ENCODE measurements around the gene PTPRM.

Gene PTPRM

DNA sequence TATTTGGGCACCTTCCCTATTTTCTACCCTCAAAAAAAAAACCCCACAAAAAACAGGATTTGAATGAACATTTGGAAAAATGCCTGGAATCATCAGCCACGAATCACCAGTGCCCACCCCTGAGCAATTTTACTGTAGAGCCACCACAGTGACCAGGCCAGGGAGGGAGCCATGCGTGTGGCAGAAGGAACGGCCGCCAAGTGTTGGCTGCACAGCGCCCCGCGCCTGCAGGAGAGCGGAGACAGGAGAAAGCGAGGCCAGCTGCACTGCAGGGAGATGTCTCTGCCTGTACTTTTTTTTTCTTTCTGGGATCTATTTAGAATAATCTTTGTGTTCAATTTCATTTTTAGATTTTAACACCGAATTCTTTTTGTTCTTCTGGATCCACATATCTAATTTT lies 772.8 kb downstream of the PTPRM start:
- H3K4me3 ChIP-seq (ENCODE audit: insufficient read depth, low read length, poor library complexity, severe bottlenecking): no peak overlapping the region
- no peaks in the 10 kb centered on the region for H3F3A ChIP-seq (ENCODE audit: insufficient read depth)
- no peak overlapping the region for H3K4me2 ChIP-seq (ENCODE audit: low read depth, low read length, poor library complexity, severe bottlenecking)

DNA sequence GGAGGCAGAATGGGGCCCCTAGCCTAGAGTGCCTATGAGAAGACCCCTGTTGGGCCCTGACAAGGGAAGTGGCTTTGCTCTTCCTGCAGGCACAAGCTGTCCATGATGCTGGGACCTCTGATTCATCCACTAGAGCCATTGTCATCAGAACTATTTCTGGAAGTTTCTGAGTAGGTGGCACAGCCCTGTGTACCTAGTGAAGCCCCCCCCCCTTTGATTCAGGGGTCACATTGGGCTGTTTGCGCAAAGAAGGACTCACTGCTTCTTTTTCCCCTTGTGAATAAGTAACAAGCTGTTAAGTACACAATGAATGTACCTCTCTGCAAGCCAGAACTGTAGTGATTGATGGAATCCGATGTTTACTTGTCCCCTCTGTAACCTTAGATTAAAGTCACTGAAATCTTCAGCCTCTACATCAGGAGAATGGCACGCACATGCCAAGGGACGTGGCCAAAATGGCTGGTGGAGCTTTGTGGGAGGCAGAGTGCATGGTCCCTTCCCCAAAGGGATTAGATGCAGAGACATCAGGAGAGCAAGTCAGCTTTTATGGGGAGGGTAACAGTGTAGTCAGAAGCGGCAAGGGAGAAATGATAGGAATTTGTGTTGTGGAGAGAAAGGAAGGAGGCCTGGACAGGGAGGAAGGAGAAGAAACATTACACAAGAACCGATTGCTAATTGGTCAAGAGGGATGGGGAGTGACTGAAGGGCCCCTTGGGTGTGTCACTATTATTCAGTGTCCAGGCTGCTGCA lies 774.5 kb downstream of the PTPRM start:
- no peaks in the 10 kb centered on the region for H3K36me3 ChIP-seq (ENCODE audit: low read length)
- H3F3A ChIP-seq (ENCODE audit: insufficient read depth): no peaks in the 10 kb centered on the region
- H3K27ac ChIP-seq (ENCODE audit: low read depth, low read length): no peak overlapping the region
- TF ChIP-seq EZH2phosphoT487 (conservative IDR thresholded peaks at IDR 0.05; ENCODE audit: low read length): no peak
- TF ChIP-seq, protein P1, sequence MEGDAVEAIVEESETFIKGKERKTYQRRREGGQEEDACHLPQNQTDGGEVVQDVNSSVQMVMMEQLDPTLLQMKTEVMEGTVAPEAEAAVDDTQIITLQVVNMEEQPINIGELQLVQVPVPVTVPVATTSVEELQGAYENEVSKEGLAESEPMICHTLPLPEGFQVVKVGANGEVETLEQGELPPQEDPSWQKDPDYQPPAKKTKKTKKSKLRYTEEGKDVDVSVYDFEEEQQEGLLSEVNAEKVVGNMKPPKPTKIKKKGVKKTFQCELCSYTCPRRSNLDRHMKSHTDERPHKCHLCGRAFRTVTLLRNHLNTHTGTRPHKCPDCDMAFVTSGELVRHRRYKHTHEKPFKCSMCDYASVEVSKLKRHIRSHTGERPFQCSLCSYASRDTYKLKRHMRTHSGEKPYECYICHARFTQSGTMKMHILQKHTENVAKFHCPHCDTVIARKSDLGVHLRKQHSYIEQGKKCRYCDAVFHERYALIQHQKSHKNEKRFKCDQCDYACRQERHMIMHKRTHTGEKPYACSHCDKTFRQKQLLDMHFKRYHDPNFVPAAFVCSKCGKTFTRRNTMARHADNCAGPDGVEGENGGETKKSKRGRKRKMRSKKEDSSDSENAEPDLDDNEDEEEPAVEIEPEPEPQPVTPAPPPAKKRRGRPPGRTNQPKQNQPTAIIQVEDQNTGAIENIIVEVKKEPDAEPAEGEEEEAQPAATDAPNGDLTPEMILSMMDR (IDR thresholded peaks at IDR 0.05; ENCODE audit: insufficient read depth, low read length, poor library complexity, severe bottlenecking): no peak
- H3K27me3 ChIP-seq (ENCODE audit: low read length): no peaks in the 10 kb centered on the region
- no peaks in the 10 kb centered on the region for H3K9me3 ChIP-seq (ENCODE audit: insufficient read depth, low read length)
- no peaks in the 10 kb centered on the region for H3K79me2 ChIP-seq (ENCODE audit: insufficient read depth, low read length)
- no peak overlapping the region for H3K4me2 ChIP-seq (ENCODE audit: low read depth, low read length, poor library complexity, severe bottlenecking)
- no peaks in the 10 kb centered on the region for H3K9me2 ChIP-seq (replicated peaks; ENCODE audit: insufficient read depth, low read length)
- no peak overlapping the region for H3K4me3 ChIP-seq (ENCODE audit: insufficient read depth, low read length, poor library complexity, severe bottlenecking)
- no peak overlapping the region for H3K9ac ChIP-seq (ENCODE audit: low read length)
- H4K20me1 ChIP-seq (ENCODE audit: low read depth, low read length): no peaks in the 10 kb centered on the region
- no peak overlapping the region for H2AFZ ChIP-seq (ENCODE audit: low read depth, low read length, severe bottlenecking)

More for the DNA sequence above, 772.8 kb downstream of the PTPRM start:
- no peaks in the 10 kb centered on the region for H3K9me2 ChIP-seq (replicated peaks; ENCODE audit: insufficient read depth, low read length)
- H2AFZ ChIP-seq (ENCODE audit: low read depth, low read length, severe bottlenecking): no peak overlapping the region
- H3K27ac ChIP-seq (ENCODE audit: low read depth, low read length): no peak overlapping the region
- H3K9me3 ChIP-seq (ENCODE audit: insufficient read depth, low read length): no peaks in the 10 kb centered on the region
- H3K9ac ChIP-seq (ENCODE audit: low read length): no peak overlapping the region
- H3K79me2 ChIP-seq (ENCODE audit: insufficient read depth, low read length): no peaks in the 10 kb centered on the region
- TF ChIP-seq EZH2phosphoT487 (conservative IDR thresholded peaks at IDR 0.05; ENCODE audit: low read length): no peak
- TF ChIP-seq, protein P1 (IDR thresholded peaks at IDR 0.05; ENCODE audit: insufficient read depth, low read length, poor library complexity, severe bottlenecking): no peak
- H3K27me3 ChIP-seq (ENCODE audit: low read length): no peaks in the 10 kb centered on the region
- H3K36me3 ChIP-seq (ENCODE audit: low read length): no peaks in the 10 kb centered on the region
- H4K20me1 ChIP-seq (ENCODE audit: low read depth, low read length): no peaks in the 10 kb centered on the region

DNA sequence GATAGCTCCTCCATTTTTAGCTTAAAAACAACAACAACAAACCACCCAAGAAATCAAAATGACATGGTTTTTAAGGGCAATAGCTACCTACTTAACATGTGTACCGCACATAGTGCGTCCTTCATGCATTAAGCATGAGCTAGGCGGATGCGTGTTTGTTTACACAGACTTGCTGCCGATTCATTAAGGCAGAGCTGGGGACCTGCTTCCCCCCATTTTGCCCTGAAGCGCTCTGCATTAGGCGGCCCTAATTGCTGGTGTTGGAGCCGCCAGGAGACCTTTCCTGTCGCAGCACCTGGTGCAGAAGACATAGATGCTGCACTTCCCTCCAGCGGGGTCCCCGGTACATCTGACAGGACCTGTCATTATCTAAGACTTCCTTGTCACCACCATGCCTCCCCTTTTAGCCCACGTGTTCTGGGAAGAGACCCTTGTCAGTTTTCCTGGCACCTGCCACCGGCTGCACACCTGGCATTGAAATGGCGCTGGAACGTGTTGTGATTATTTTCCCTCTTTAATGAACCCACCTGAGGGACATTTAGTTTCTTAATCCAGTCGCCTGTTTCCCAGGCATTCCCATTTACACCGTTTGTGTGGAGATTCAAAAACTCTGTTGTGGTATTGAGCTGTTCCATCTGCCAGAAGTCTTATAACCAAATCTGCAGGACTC lies 781.1 kb downstream of the PTPRM start:
- H4K20me1 ChIP-seq (ENCODE audit: low read depth, low read length): no peaks in the 10 kb centered on the region
- no peaks in the 10 kb centered on the region for H3K27me3 ChIP-seq (ENCODE audit: low read length)
- H3K4me2 ChIP-seq (ENCODE audit: low read depth, low read length, poor library complexity, severe bottlenecking): no peak overlapping the region
- no peaks in the 10 kb centered on the region for H3K36me3 ChIP-seq (ENCODE audit: low read length)
- H3K4me3 ChIP-seq (ENCODE audit: insufficient read depth, low read length, poor library complexity, severe bottlenecking): no peak overlapping the region
- no peak for TF ChIP-seq EZH2phosphoT487 (conservative IDR thresholded peaks at IDR 0.05; ENCODE audit: low read length)
- TF ChIP-seq, protein P1 (IDR thresholded peaks at IDR 0.05; ENCODE audit: insufficient read depth, low read length, poor library complexity, severe bottlenecking): no peak
- no peak overlapping the region for H3K9ac ChIP-seq (ENCODE audit: low read length)
- H3K9me2 ChIP-seq (replicated peaks; ENCODE audit: insufficient read depth, low read length): no peaks in the 10 kb centered on the region
- H3K9me3 ChIP-seq (ENCODE audit: insufficient read depth, low read length): no peaks in the 10 kb centered on the region
- no peaks in the 10 kb centered on the region for H3F3A ChIP-seq (ENCODE audit: insufficient read depth)
- H3K79me2 ChIP-seq (ENCODE audit: insufficient read depth, low read length): no peaks in the 10 kb centered on the region
- H3K27ac ChIP-seq (ENCODE audit: low read depth, low read length): no peak overlapping the region
- no peak overlapping the region for H2AFZ ChIP-seq (ENCODE audit: low read depth, low read length, severe bottlenecking)

All from SU-DHL-6 (cell line).